GM12891 (cell line): ENCODE measurements around the gene PCDH9.

Source experiments
- POLR2A ChIP-seq: IDR thresholded peaks from 2 replicates; pipeline ENCODE4 v1.6.1; 2011; ENCODE audit warnings: low read depth, low read length, control low read depth
- POLR2AphosphoS5 ChIP-seq: IDR thresholded peaks from 2 replicates; pipeline ENCODE4 v1.6.1; 2011; ENCODE audit warnings: low read depth, low read length, control low read depth
- SPI1 ChIP-seq: IDR thresholded peaks from 2 replicates; pipeline ENCODE4 v1.6.1; 2011; ENCODE audit warnings: low read depth, low read length, control low read depth
- TAF1 ChIP-seq: IDR thresholded peaks from 2 replicates; pipeline ENCODE4 v1.6.1; 2011; ENCODE audit warnings: low read depth, low read length, control low read depth

GRCh38 chr13:67128136-67128535 is 102.0 kb downstream of the PCDH9 start:
- TF ChIP-seq TAF1 (no peak), POLR2AphosphoS5 (no peak), POLR2A (no peak), SPI1 (no peak)
